Bone marrow (tissue), 2 donors: Measurements from ENCODE around the gene HDAC10.

Experiments
- DNase-seq, 2 donors: peaks; one replicate each; lab custom pipeline; 2025; lab: John Stamatoyannopoulos, UW

HDAC10 gene

DNA sequence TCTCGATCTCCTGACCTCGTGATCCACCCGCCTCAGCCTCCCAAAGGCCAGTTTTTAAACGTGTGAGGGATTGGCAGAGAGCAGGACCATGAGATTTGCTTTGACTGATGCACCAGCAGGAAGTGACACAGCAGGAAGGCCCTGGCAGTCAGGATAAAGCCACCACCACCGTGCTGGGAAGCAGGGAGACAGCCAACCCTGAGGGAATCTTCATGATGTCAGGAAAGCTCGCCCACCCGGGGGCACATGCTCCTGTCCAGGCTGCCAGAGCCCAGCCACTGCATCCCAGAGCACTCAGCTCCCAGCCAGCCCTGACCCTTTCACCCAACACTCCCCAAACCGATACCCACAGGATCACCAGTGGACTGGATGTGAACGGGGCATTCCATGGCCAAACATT lies 12.3 kb downstream of the HDAC10 start:
- no peak for DNase-seq

DNA sequence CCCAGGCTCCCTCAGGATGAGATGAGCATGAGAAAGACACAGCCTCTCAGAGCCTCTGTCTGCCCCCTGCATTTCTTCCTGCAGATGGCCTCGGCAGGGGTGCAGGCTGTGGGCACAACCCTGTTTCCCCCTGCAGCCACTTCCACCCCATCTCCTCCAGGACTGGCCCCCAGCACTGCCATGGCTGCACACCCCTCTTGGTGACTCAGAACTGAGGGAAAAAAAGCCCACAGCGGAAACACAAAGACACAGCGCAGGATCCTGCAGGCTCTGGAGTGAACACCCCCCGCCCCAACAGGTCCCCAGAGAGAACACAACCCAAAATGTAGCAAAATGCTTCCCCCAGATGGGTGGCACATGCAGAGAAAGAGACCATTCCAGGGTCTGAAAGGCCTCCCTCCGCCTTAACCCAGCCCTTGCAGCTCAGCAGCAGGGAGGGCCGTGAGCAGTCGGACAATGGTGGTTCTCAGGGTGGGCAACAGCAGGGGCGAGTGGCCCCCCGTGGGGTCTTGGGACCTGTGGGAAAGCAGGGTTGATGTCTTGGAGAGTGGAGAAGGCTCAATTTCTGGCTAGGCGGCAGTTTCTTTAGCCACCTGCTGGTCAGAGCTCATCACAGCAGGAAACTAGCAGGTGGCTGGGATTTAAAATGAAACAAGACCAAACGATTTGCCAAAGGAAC lies 14.2 kb downstream of the HDAC10 start:
- no peak for DNase-seq

DNA sequence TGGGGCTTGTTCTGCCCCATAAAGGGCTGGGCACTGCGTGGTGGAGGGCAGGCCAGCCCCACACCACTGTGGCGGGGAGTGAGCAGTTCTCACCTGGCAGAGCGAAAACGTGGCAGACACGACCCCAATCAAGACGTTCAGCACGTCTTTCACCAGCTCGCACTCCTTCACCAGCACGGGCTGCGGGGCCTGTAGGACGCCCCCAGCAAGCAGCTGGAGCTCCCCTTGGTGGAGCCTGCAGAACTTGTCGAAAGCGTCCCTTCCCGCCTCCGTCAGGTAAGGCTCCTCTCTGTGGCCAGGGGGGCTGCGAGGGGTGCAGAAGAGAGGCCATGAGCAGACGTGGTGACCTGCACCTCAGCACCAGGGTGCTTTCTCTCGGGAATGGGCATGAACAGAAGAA lies 17.8 kb downstream of the HDAC10 start:
- no peak for DNase-seq

DNA sequence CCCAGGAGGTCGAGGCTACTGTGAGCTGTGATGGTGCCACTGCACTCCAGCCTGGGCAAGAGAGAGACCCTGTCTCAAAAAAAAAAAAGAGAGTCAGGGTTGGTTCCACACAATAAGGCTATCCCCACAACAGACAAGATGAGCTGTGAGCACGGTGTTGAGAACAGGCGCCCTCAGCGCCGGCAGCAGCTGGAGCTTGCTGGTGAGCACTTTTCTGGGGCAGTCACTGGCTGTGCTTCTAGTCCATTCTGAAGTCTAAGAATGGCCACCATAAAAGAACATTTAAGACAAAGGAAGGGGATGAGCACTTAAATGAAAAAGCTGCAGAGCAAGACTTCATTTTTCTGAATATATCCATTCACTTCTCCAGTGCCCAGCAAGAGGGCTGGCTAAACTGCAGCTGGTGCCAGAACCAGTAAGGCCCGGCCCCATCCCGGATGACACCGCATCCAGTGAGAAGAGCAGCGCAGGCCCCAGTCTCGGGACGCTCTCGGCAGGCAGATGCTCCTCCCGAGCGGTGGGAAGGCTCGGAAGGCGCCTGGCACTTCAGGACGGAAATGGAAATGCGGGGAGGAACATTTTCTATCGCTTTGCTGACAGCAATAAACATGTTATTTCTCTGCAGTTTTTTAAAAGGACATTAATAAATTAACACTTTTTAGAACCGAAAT lies 18.4 kb downstream of the HDAC10 start:
- no peak for DNase-seq

DNA sequence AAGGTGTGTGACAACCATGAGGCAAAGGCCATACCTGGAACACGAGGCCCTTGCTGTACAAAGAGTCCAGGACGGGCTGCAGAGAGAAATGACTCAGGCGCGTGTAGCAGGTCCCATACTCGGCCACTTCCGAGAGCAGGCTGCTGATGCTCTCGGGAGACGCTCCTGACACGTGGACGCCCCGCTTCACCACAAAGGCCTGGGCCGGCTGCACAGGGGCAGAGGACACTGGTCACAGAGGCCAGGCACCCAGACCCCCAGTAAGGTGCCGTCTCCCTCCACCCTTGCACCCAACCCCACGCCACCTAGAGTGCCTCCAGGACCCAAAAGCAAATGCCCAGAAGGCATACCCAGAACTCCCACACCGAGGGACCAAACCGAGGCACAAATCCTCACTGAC lies 21.7 kb downstream of the HDAC10 start:
- no peak for DNase-seq

DNA sequence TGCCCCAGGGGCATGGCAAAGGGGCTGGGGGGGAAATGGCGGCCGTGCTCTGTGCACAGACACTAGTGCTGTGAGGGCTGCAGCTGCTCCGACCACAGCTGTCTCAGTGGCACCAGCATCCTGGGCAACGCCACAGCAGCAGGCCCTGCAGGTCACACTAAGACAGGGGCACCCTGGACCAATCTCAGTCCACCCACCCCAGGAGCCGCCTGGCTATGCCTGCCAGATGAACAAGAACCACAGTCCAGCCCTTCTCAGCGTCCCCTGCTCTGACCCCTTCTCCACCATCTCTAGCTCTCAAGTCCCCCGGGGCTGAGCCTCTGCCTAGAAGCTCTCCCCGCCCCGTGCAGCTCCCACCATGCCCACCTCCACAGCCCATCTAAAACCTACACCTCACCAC lies 22.7 kb downstream of the HDAC10 start:
- DNase-seq: no peak

DNA sequence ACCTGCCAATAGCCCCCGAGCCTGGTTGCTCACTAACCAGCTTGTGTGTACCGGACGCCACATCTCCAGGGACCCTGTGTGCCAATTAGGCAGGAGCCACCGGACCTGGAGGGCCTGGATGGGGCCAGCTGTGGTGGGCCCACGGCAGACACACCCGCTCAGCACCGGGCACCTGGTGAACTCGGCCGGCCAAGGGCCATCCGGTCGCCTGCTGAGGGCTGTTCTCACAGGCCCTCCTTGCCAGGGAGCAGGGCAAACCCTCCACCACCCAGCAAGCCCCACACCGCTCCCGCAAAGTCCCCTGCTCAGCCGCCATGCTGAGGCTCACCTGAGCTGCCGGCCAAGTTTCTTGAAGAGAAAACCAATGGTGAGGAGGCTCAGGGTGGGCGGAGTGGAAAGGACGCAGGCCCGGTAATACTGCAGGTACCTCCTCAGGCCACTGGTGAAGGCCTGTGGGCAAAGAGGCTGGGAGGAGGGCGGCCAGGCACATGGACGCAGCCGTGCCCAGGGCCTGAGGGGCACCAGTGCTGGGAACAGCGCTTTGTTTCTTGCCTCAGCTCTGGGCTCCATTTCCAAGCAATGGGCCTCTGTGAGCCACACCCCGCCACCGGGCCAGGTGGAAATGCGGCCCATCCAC lies 23.4 kb downstream of the HDAC10 start:
- DNase-seq: no peak

DNA sequence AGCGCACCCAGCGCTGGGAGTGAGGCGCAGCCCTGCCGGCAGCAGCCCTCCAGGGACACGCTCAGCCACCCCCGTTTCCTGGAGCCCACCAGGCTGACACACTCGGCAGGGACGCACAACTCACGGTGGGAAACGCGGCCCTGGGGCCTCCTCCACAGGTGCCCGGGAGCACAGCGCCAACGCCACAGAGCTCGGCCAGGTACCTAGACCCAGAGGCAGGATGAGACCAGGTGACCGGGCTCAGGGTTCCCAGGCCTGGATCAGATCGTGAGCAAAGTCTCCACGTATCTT lies 24.2 kb downstream of the HDAC10 start:
- no peak for DNase-seq

DNA sequence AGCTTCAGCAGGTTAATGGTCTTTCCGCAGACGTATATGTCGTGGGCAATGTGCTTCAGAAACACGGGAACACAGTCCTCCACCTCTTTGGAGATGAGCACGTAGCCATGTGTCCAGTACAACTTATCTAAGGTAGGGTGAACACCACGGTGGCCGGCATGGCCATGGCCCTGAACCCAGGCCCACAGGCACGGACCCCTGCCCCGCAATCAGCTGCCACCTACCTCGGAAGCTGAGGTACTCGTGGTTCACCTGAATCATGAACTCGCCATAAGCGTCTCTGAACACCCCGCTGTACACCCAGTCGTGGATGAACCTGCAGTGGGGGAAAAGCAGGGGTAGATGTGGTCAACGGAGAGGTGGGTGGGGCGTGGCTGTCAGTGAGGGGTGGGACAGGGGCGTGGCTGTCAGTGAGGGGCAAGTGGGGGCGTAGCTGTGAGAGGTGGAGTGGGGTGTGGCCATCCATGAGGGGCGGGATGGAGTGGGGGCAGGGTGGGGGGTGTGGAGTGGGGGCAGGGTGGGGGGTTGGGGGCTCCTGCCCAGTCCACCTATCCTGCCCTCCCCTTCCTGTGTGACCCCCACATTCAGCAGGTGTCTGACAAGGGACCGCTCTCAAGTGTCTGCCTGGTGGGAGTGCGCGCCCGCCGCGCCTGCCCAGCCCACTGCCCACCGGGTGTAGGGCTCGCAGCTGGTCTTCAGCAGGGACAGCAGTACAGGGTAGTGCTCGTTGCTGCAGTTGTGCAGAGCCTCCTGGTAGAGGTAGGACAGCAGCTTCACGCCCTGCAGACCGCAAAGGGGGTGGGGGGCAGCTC lies 24.8 kb downstream of the HDAC10 start:
- no peak for DNase-seq

DNA sequence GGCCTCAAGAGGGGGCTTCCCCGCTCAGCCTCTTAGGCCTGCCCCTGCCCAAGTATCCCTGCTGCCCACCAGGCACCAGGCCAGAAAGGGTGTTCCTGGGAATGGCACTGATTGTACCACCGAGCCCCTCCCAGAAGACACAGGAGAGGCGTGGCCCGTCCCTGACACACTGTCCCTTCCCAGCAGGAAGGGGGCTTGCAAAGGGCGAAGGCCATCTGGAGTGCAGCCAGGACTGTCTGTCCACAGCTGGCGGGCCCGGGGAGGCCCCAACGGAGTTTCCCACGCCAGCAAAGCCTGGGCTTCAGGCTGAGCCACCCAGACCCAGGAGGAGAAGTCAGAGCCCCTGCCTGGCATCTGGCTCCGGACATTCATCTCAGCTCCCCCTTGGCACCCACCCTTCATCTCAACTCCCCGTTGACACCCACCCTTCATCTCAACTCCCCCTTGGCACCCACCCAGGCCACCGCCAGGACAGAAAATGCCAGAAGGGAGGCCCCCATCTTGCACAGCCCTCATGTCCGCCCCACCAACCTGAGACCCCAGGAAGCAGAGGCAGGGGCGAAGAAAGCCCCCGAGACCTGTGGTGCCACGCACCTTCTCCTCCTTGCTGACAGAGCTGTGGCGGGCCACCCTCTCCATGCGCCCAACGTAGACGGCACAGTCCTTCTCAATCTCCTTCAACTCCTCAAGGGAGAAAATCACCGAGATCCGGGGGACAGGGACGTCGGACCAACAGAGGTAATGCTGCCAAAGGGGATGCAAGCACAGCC lies 25.7 kb downstream of the HDAC10 start:
- no peak for DNase-seq

DNA sequence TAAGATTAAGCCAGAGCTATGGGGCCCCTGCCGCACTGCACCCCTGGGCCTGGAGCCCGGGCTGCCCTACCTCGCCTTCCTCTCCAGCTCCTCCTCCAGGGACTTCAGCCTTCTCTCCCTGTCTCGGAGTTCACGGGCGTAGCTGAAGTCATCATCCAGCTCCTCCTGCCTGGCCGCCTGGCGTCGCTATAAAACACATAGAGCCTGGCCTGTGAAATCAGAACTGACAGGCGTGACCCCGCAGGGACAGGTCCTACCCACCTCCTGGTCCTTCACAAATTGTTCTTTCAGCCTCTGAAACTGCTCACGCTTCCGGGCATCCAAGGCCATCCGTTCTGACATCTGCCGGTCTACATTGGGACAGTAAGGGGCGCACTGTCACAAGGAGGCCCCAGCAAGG lies 27.0 kb downstream of the HDAC10 start:
- no peak for DNase-seq

DNA sequence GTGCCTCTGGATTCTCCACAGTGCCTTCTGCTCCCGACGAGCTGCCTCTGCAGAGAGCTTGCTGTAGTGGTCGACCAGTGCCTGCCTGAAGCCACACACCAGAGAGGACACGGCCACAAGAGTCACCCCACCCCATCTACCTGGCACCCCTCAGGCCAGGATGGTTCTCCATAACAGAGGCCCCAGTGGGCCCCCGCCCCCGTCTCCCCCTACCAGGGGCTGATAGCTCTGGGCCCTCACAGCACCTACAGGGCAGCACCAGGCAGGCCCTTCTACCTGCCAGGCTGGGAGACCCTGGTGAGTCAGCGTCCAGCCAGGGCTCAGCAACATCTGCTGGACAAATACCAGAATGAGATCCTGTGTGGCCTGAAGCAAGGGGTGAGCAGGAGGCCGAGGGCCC lies 28.6 kb downstream of the HDAC10 start:
- no peak for DNase-seq

DNA sequence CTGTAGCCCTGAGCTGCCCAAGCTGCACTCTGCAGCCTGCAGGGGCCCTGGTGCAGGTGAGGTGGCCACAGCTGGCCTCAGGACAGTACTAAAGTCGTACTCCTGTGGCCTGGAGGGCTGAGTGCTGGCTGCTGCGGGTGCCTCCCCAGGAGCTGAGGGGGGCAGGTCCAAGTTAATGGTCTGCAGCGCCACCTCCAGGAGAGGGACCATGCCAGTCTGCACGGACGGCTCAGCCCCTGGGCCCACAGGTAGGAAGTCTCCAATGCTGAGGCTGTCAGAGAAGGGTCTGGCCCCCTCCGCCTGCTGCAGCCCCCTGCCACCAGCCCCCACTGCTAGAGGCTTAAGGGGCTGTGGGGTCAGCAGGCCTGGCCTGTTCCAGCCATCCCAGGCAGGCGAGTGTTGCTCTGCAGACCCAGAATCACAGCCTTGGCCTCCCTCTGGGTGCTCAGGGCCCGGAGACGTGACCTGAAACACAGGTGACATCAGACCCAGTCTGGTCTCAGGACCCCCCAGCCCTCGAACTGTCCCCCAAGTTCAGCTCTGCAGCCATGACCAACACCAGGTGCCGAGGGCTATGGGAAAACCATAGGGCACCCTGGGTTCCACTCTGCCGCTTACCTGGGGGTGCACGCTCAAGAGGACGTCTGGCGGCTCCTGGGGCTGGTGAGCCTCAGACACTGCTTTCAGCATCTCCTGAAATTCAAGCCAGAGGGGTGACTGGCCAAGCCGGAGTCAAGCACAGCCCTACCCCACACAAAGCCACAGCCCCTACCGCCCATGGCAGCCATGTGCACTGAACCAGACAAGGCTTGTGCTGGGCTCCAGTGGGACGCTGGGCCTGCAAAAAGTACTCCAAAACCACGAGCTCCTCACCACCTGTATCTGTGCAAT lies 29.4 kb downstream of the HDAC10 start:
- DNase-seq: no peak

DNA sequence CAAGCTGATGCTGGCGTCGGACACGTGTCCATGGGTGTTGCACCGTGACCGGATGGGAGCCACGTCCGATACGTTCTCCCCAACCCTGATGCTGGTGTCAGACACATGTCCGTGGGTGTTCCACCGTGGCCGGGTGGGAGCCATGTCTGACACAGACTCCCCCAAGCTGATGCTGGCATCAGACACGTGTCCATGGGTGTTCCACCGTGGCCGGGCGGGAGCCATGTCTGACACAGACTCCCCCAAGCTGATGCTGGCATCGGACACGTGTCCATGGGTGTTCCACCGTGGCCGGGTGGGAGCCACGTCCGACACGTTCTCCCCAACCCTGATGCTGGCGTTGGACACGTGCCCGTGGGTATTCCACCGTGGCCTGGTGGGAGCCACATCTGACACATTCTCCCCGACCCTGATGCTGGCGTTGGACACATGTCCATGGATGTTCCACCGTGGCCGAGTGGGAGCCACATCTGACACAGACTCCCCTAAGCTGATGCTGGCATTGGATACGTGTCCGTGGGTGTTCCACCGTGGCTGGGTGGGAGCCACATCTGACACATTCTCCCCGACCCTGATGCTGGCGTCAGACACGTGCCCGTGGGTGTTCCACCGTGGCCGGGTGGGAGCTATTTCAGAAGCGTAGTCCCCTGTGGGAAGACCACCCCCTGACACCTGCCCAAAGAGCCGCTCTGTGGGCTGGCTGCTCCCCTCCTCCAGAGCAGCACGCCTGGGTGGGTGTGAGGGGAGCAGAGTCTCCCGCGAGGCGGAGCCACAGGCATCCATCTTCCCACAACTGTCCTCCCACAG lies 30.3 kb downstream of the HDAC10 start:
- no peak for DNase-seq

DNA sequence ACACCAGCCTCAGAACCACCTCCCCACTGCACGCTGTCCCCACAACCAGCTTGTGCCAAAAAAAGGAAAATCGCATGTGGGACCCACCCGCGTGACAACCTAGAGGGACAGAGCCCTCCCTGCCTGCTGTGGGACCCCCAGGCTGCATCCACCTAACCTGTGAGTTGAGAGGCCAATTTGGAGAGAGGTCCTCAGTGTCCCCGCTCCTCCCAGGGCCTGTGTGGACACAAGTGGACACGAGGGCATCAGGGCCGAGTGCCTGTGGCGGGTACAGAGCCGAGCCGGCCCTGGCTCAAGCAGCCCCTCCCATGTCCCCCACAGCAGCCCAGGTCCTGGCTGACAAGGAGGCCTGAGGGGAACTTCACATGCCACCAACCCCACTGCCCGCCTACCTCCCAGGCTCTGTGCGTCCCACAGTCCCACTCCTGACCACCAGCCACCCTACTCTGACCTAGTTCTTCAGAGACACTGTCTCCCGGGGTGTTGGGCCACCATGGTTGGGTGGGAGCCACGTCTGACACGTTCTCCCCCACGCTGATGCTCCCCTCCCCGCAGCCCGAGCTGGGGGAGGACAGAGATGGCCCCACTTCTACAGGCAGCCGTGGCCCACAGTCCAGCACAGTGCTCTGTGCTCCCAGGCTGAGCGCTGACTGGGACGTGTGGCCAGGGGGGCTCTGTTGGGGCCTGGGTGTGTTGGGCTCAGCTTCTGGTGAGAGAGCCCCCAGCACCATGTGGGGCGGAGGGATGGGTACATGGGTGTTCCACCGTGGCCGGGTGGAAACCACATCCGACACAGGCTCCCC lies 31.1 kb downstream of the HDAC10 start:
- no peak for DNase-seq

DNA sequence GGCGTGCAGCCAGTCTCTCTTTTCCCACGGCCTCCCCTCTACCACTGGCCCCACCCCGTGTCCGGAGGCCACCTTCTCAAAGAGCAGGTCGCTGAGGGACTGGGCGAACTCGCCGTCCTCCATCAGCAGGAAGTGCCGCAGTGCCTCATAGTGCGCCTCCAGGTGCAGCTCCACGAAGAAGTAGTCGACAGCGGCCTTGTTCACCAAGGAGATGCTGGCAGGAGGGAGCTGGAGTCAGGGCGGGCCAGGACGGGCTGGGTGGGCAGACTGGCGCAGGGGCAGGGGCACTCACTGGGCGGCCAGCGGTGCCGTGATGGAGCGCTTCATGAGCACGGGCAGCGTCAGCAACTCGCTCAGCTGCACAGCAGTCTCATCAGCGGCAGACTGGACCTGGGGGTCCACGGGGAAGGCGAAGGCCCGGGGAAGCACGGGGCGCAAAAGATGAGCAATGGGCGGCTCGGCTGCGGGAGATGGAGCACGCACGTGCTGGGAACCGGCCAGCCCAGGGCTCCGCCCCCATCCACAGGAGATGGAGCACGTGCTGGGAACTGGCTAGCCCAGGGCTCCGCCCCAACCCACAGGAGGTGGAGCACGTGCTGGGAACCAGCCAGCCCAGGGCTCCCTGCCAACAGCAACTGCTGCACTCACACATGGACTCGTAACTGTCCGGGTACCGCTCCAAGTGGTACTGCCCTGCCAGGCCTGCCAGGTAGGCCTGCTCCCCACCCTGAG lies 31.9 kb downstream of the HDAC10 start:
- DNase-seq: no peak

DNA sequence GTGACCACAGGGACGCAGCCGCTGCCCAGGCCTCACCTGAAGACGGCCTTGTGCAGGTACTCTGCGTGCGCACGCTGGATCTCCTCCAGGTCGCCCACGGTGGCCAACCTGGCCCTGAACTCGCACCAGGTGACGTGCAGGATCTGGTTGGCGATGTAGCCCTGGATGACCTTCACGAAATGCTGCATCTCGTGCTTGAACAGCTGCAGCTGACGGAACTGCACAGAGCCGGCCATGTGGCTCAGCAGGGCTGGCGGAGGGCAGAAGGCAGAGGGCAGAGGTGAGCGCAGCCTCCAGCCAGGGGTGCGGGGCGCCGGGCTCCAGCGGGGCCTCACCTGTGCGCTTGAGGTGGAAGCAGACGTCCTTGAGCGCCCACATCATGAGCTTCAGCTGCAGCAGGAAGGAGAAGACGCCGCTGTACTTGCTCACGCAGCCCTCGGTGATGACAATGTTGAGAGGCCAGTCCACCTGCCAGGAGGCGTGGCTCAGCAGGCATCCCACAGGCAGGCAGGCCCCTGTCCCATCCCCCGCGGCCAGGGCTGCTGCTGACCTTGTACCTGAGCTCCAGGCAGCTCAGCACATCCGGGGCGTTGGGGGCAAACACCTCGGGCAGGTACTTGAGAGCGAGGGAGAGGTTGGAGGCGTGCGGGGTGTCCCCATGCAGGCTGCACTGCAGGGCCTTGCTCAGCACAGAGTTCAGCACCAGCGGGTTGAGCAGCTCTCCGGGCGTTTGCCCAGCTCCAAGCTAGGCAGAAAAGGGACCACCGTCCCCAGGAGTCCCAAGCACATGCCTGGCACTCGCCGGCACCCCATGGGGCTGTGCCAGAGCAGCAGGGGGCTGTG lies 32.7 kb downstream of the HDAC10 start:
- DNase-seq: no peak
